K562 (cell line): Measurements from ENCODE around the gene TMEM61. TPM values are rescaled to one million over a fixed set of nuclear protein-coding genes. Genes with fewer than 3 reads are reported as not detected.

Experiments used
- ATAC-seq: fragments of 200-7000 bp; cut with Tn5 transposase; 3 replicates; pipeline ENCODE4 v1.9.1; 2020; ENCODE audit warnings: moderate library complexity
- BruUV-seq: library from RNA; stranded (reverse); fragments of 400-500 nt; replicated peaks from 2 replicates; lab custom pipeline; 2021; lab: Mats Ljungman, UMichigan
- CTCF ChIA-PET: fragments of 300-600 bp; formaldehyde crosslinking; extraction: SDS; loops from one replicate; lab custom pipeline; 2021; ENCODE audit warnings: low intra/inter-chr PET ratio; lab: Yijun Ruan, JAX
- POLR2A ChIA-PET: fragments of 300-600, 350-650 bp; sonication (Branson Sonifier 250); formaldehyde crosslinking; extraction: SDS; loops from one replicate; lab custom pipeline; 2021; ENCODE audit warnings: antibody characterized with exemption, inconsistent platforms; lab: Yijun Ruan, JAX
- DNase-seq, 4 experiments: peaks; one replicate each; pipeline versions ENCODE4 v3.0.0 to v3.0.0-alpha.2; 2011 to 2018; ENCODE audit warnings: low spot score in 3 of 4, mixed read lengths in 3 of 4; ENCODE audit errors: extremely low read depth in 1 of 4
- FAIRE-seq: peaks from 2 replicates; lab custom pipeline; 2011; peaks lifted over from hg19 to GRCh38; lab: Jason Lieb, UNC
- H2AFZ ChIP-seq: 2 replicates; pipeline ENCODE4 v1.6.0; 2011; ENCODE audit warnings: low read depth, low read length, control low read depth, inconsistent platforms
- H3K27ac ChIP-seq: fragments of 200-600 bp; 3 replicates; pipeline ENCODE4 v1.8.0; 2011; ENCODE audit warnings: low read depth, mild to moderate bottlenecking, control low read depth, inconsistent platforms, low read length, moderate library complexity, mixed read lengths; ENCODE audit errors: extremely low read depth
- H3K27me3 ChIP-seq, 2 experiments: fragments of 300-600 bp in 1 of 2; 2 replicates in 1 of 2; 3 replicates in 1 of 2; pipeline versions ENCODE4 v1.6.0 to v1.8.0; 2011; ENCODE audit warnings: inconsistent platforms in 2 of 2, low read length in 2 of 2, mild to moderate bottlenecking in 1 of 2, mixed read lengths in 1 of 2, moderate library complexity in 1 of 2; ENCODE audit not compliant: control insufficient read depth in 2 of 2, insufficient read depth in 2 of 2
- H3K36me3 ChIP-seq: fragments of 300-600 bp; 3 replicates; pipeline ENCODE4 v1.8.0; 2011; ENCODE audit warnings: mild to moderate bottlenecking, low read length, inconsistent platforms; ENCODE audit not compliant: control insufficient read depth, insufficient read depth
- H3K4me1 ChIP-seq, 2 experiments: fragments of 200-600 bp in 1 of 2; replicated peaks in 1 of 2; 2 replicates in 1 of 2; 3 replicates in 1 of 2; pipeline versions ENCODE4 v1.5.1 to v1.8.0; 2011; ENCODE audit warnings: inconsistent platforms in 2 of 2, low read length in 2 of 2, mild to moderate bottlenecking in 1 of 2, mixed read lengths in 1 of 2, moderate library complexity in 1 of 2; ENCODE audit not compliant: control insufficient read depth in 2 of 2, insufficient read depth in 2 of 2
- H3K4me2 ChIP-seq: 2 replicates; pipeline ENCODE4 v1.6.1; 2011; ENCODE audit warnings: low read length, control low read depth, inconsistent platforms, mixed read lengths; ENCODE audit not compliant: insufficient read depth
- H3K4me3 ChIP-seq: fragments of 200-600 bp; sonication (generic), shearing (Covaris generic); 2 replicates; pipeline ENCODE4 v1.5.1; 2016; ENCODE audit warnings: control low read depth, inconsistent platforms
- H3K79me2 ChIP-seq: fragments of 200-600 bp; 3 replicates; pipeline ENCODE4 v1.8.0; 2011; ENCODE audit warnings: low read length, inconsistent platforms; ENCODE audit not compliant: control insufficient read depth, insufficient read depth
- H3K9ac ChIP-seq, 2 experiments: 2 replicates each; pipeline versions ENCODE4 v1.6.0 to v1.6.1; 2011; ENCODE audit warnings: low read depth in 2 of 2, low read length in 2 of 2, control low read depth in 1 of 2, inconsistent platforms in 1 of 2, mild to moderate bottlenecking in 1 of 2, mixed read lengths in 1 of 2; ENCODE audit not compliant: insufficient read depth in 1 of 2
- H3K9me1 ChIP-seq: one replicate; pipeline ENCODE4 v1.6.0; 2011; ENCODE audit warnings: inconsistent platforms, mild to moderate bottlenecking, low read length, moderate library complexity; ENCODE audit not compliant: control insufficient read depth, insufficient read depth
- H3K9me3 ChIP-seq: replicated peaks from 2 replicates; pipeline ENCODE4 v1.5.1; 2011; ENCODE audit warnings: low read depth, low read length, inconsistent platforms; ENCODE audit not compliant: control insufficient read depth, insufficient read depth
- H4K20me1 ChIP-seq: replicated peaks from 2 replicates; pipeline ENCODE4 v1.6.1; 2011; ENCODE audit warnings: low read length, inconsistent platforms, mixed read lengths; ENCODE audit not compliant: control insufficient read depth, insufficient read depth
- ADNP ChIP-seq: fragments of 200-800 bp; sonication (Bioruptor generic); IDR thresholded peaks from 2 replicates; pipeline ENCODE4 v1.6.1; 2016; ENCODE audit warnings: missing genetic modification characterization, missing compliant biosample characterization
- ARID3A ChIP-seq: IDR thresholded peaks from 2 replicates; pipeline ENCODE4 v1.6.1; 2012; ENCODE audit warnings: low read depth, low read length, improper control_type of control experiment, borderline replicate concordance
- CREB3L1 ChIP-seq: fragments of 450-650 bp; IDR thresholded peaks from 2 replicates; pipeline ENCODE4 v1.6.1; 2014; ENCODE audit warnings: low read depth, mild to moderate bottlenecking, moderate library complexity, borderline replicate concordance
- ESRRA ChIP-seq: fragments of 450-650 bp; IDR thresholded peaks from 2 replicates; pipeline ENCODE4 v1.6.1; 2014; ENCODE audit warnings: low read depth, mild to moderate bottlenecking, moderate library complexity, borderline replicate concordance
- HDAC2 ChIP-seq: fragments of 450-650 bp; IDR thresholded peaks from 2 replicates; pipeline ENCODE4 v1.6.1; 2016; ENCODE audit warnings: mild to moderate bottlenecking
- KDM4B ChIP-seq, 2 experiments: fragments of 450-650 bp in 1 of 2; sonication (generic) in 1 of 2; IDR thresholded peaks; 2 replicates each; pipeline ENCODE4 v1.6.1; 2016 to 2017; ENCODE audit warnings: borderline replicate concordance in 2 of 2, antibody characterized with exemption in 1 of 2, low read depth in 1 of 2, mild to moderate bottlenecking in 1 of 2
- NR2C2 ChIP-seq, 2 experiments: fragments of 200-800 bp in 1 of 2; sonication (Bioruptor generic) in 1 of 2; sonication (generic) in 1 of 2; formaldehyde crosslinking in 1 of 2; IDR thresholded peaks; 2 replicates each; pipeline versions ENCODE4 v1.6.1 to v1.8.0; 2016 to 2022; ENCODE audit warnings: mild to moderate bottlenecking in 1 of 2, missing compliant biosample characterization in 1 of 2, missing genetic modification characterization in 1 of 2, missing genetic modification reagents in 1 of 2
- ZNF408 ChIP-seq: fragments of 250-450 bp; sonication (Bioruptor Pico); IDR thresholded peaks from 2 replicates; pipeline ENCODE4 v1.4.0; 2020; ENCODE audit warnings: low read depth, mild to moderate bottlenecking, moderate library complexity
- WGBS: fragments of 100-300 bp; shearing (Covaris generic); methylation state at CpG from one replicate; pipeline ENCODE4 v1.1.6; 2016; ENCODE audit warnings: low coverage, mixed read lengths; ENCODE audit not compliant: insufficient coverage; ENCODE audit errors: missing lambda C conversion rate; 5-methylcytosine and 5-hydroxymethylcytosine counted together
- in situ Hi-C: fragments of 300-500 bp; cut with MboI; formaldehyde crosslinking; loops from 4 replicates; pipeline ENCODE4 v1.15.0; 2018; ENCODE audit warnings: inconsistent platforms, mixed read lengths
- intact Hi-C: fragments of 100-400 bp; cut with micrococcal nuclease; formaldehyde crosslinking; loops from 2 replicates; pipeline ENCODE4 v1.14.2; 2022
- polyA plus RNA-seq, 8 experiments: library from polyadenylated mRNA; depleted of rRNA in 4 of 8; stranded (reverse) in 5 of 8; unstranded in 3 of 8; fragments of >200 nt; fragmentation: Nextera tagmentation in 2 of 8; fragmentation: Illumina TruSeq in 1 of 8; extraction: Ambion mirVana in 2 of 8; extraction: Trizol in 1 of 8; gene quantifications; 2 replicates each; pipeline versions ENCODE4 v1.2.1 to v1.2.3, GENCODE V29; 2011 to 2014; ENCODE audit warnings: inconsistent platforms in 1 of 8, missing spikeins in 1 of 8
- total RNA-seq, 7 experiments: library from RNA; depleted of rRNA in 6 of 7; stranded (reverse); fragments of >200 nt in 6 of 7; fragmentation: Illumina TruSeq in 2 of 7; extraction: Trizol in 2 of 7; gene quantifications; 2 replicates each; pipeline versions ENCODE4 v1.2.1 to v1.2.3, GENCODE V29; 2011 to 2021; ENCODE audit warnings: low replicate concordance in 1 of 7

TMEM61 gene
- total and polyA plus RNA-seq, 9 of the 15 experiments (the other 6 are each of a cell fraction or from before 2014, with no cell fraction given): not detected

GRCh38 chr1:54985556-54985955 is 5.1 kb downstream of the TMEM61 start:
- Histone ChIP-seq H3K79me2 (no peaks in the 10 kb centered on the region), H3K9me1 (no peaks in the 10 kb centered on the region), H3K4me1 (peaks cover 0 to 18% of the 10 kb centered on the region in 2 experiments; a peak in 2 of 5 replicates), H4K20me1 (no peaks in the 10 kb centered on the region; the same call in 1 of the 2 replicates), H2AFZ (no peak overlapping the region), H3K9ac (no peak overlapping the region), H3K4me2 (no peak overlapping the region), H3K4me3 (no peak overlapping the region), H3K27ac (no peak overlapping the region), H3K9me3 (no peaks in the 10 kb centered on the region), H3K27me3 (peaks cover 19 to 70% of the 10 kb centered on the region in 2 experiments), H3K36me3 (no peaks in the 10 kb centered on the region)
- intact Hi-C loops: no loop called here
- no peak for ATAC-seq
- CTCF ChIA-PET: no interaction called here
- in situ Hi-C loops: no loop called here
- FAIRE-seq: no peak
- TF ChIP-seq ZNF408 (CRISPR knock-in tag) (no peak), ESRRA (no peak), NR2C2 (CRISPR knock-in tag; IDR thresholded peaks at IDR 0.05) (no peak), NR2C2 (tag; IDR thresholded peaks at IDR 0.05) (no peak), HDAC2 (no peak), CREB3L1 (no peak), ADNP (tag) (no peak), ARID3A (no peak), KDM4B (IDR thresholded peaks at IDR 0.05; ENCODE audit: borderline replicate concordance in 2 of 2, low read depth in 1 of 2) (no peak)
- no peak for DNase-seq
- POLR2A ChIA-PET: no interaction called here
- no TSS peak for BruUV-seq
- 6% methylated on average over 5 of the region's 5 CpGs for WGBS
